Measurements from ENCODE around the gene H3-3A.

Gene H3-3A

GRCh38 chr1:226062558-226063223 lies at the start of gene H3-3A:
Gene H3-3A, plus strand, starts transcription at chr1:226062716. Its CDS starts 1,636 bp downstream, at chr1:226064352.
- Mint-ChIP-seq H3K9me3 (no peaks in the 10 kb centered on the region), H3K27ac (peak within 1 kb of the TSS; percentile 100), H3K36me3 (ENCODE audit: low read depth) (peaks cover 44% of the 10 kb centered on the region), H3K4me1 (ENCODE audit: low read depth) (peaks cover 36% of the 10 kb centered on the region), H3K27me3 (ENCODE audit: low read depth) (no peaks in the 10 kb centered on the region), H3K4me3 (peak within 1 kb of the TSS; percentile 100)

GRCh38 chr1:226017070-226017469 lies 45.4 kb upstream of the H3-3A start:
- peaks cover 13% of the 10 kb centered on the region for H3K27me3 Mint-ChIP-seq (ENCODE audit: low read depth)

DNA sequence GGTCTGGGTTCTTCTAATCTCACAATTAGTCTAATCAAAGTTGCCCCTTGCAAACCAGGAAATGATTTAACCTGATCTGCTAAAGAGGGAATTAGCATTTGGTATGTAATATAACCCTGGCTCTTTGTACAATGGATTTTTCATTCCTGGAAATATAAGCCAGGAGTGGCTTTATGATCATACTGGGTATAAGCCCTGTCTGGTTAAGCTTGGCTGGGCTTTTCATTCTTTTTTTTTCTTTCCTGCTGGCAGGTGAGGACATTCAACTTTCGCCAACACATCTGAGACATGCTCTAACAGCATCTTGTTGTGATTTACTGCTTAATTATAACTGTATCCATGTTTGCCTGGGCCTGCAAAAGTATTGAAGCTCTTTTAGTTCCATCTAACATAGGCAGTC lies 42.9 kb upstream of the H3-3A start:
- H3K9me3 Mint-ChIP-seq, result no peaks in the 10 kb centered on the region
- H3K36me3 Mint-ChIP-seq (ENCODE audit: low read depth), result no peaks in the 10 kb centered on the region
- peaks cover 2% of the 10 kb centered on the region for H3K4me1 Mint-ChIP-seq (ENCODE audit: low read depth)
- H3K27me3 Mint-ChIP-seq (ENCODE audit: low read depth), result peaks cover 9% of the 10 kb centered on the region
- no peak overlapping the region for H3K4me3 Mint-ChIP-seq
- H3K27ac Mint-ChIP-seq, result no peak overlapping the region

More at GRCh38 chr1:226017070-226017469, 45.4 kb upstream of the H3-3A start:
- Mint-ChIP-seq H3K9me3 (no peaks in the 10 kb centered on the region), H3K36me3 (ENCODE audit: low read depth) (no peaks in the 10 kb centered on the region), H3K4me3 (no peak overlapping the region), H3K4me1 (ENCODE audit: low read depth) (peaks cover 2% of the 10 kb centered on the region), H3K27ac (no peak overlapping the region)

GRCh38 chr1:226021401-226021800 lies 41.1 kb upstream of the H3-3A start:
- peaks cover 8% of the 10 kb centered on the region for H3K27me3 Mint-ChIP-seq (ENCODE audit: low read depth)
- H3K27ac Mint-ChIP-seq, result no peak overlapping the region
- no peak overlapping the region for H3K4me3 Mint-ChIP-seq
- H3K9me3 Mint-ChIP-seq, result no peaks in the 10 kb centered on the region
- H3K36me3 Mint-ChIP-seq (ENCODE audit: low read depth), result no peaks in the 10 kb centered on the region
- peaks cover 2% of the 10 kb centered on the region for H3K4me1 Mint-ChIP-seq (ENCODE audit: low read depth)

DNA sequence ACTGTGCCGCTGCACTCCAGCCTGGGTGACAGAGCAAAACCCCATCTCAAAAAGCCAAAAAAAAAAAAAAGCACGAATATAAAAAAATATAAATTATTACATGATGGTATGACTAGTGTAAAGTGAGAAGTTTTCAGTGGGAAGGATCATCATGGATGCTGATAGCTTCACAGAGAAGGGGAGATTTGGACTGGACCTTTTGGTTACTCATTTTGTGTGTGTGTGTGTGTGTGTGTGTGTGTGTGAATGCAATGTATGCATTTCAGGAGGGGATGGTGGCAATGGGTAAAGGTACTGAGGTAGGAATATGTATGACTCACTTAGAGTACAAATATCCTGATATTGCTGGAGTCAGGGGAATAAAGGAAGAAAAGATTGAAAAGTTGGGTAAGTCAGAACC lies 40.7 kb upstream of the H3-3A start:
- Mint-ChIP-seq H3K4me1 (ENCODE audit: low read depth) (peaks cover 4% of the 10 kb centered on the region), H3K9me3 (no peaks in the 10 kb centered on the region), H3K36me3 (ENCODE audit: low read depth) (no peaks in the 10 kb centered on the region), H3K27ac (no peak overlapping the region), H3K27me3 (ENCODE audit: low read depth) (peaks cover 8% of the 10 kb centered on the region), H3K4me3 (no peak overlapping the region)

GRCh38 chr1:226023735-226024134 lies 38.8 kb upstream of the H3-3A start:
- Mint-ChIP-seq H3K27ac (no peak overlapping the region), H3K4me1 (ENCODE audit: low read depth) (peaks cover 6% of the 10 kb centered on the region), H3K4me3 (no peak overlapping the region), H3K9me3 (no peaks in the 10 kb centered on the region), H3K27me3 (ENCODE audit: low read depth) (peaks cover 8% of the 10 kb centered on the region), H3K36me3 (ENCODE audit: low read depth) (no peaks in the 10 kb centered on the region)

DNA sequence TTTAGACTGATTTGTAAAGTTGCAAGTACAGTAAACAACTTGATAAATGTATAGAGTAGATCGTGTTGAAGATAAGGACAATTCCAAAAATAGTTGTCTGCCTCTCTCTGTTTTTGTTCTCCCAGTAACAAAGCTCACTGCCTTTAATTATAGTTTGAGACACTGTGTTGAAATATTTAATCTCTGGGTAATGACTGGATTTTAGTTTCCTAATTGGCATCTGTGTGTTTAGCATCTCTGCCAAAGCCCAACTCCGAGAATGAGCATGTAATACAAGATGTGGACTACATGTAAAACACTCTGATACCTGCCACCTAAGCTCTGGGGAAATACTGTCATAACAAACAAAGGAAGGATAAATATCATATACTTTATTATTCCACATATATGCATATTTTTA lies 35.7 kb upstream of the H3-3A start:
- H3K4me3 Mint-ChIP-seq, result no peak overlapping the region
- H3K4me1 Mint-ChIP-seq (ENCODE audit: low read depth), result peaks cover 4% of the 10 kb centered on the region
- H3K36me3 Mint-ChIP-seq (ENCODE audit: low read depth), result no peaks in the 10 kb centered on the region
- H3K27ac Mint-ChIP-seq, result no peak overlapping the region
- H3K9me3 Mint-ChIP-seq, result no peaks in the 10 kb centered on the region
- peaks cover 2% of the 10 kb centered on the region for H3K27me3 Mint-ChIP-seq (ENCODE audit: low read depth)

GRCh38 chr1:226027538-226028217 lies 34.8 kb upstream of the H3-3A start:
- H3K4me3 Mint-ChIP-seq, result no peak overlapping the region
- no peaks in the 10 kb centered on the region for H3K36me3 Mint-ChIP-seq (ENCODE audit: low read depth)
- no peak overlapping the region for H3K27ac Mint-ChIP-seq
- no peaks in the 10 kb centered on the region for H3K9me3 Mint-ChIP-seq
- H3K27me3 Mint-ChIP-seq (ENCODE audit: low read depth), result no peaks in the 10 kb centered on the region
- peaks cover 4% of the 10 kb centered on the region for H3K4me1 Mint-ChIP-seq (ENCODE audit: low read depth)

DNA sequence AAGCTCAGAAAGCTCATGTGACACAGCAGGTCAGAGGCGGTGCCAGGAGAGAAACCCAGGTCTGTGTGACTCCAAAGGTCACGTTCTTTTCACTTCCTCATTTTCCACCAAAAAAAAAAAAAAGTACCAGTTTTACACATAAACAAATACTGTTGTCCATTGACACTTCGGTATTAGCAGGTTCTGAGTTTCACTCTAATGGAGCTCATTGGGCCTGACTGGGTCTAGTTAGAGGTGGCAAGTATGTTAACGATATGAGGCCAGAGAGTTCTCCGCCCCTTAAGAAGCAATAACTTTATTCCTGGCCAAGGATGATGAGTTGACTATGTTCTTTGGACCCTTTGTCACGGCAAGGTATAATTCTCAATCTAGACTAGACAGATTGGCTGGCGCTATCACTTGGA lies 33.4 kb upstream of the H3-3A start:
- Mint-ChIP-seq H3K4me3 (no peak overlapping the region), H3K4me1 (ENCODE audit: low read depth) (peaks cover 4% of the 10 kb centered on the region), H3K9me3 (no peaks in the 10 kb centered on the region), H3K36me3 (ENCODE audit: low read depth) (no peaks in the 10 kb centered on the region), H3K27ac (no peak overlapping the region), H3K27me3 (ENCODE audit: low read depth) (no peaks in the 10 kb centered on the region)

- H3K9me3 Mint-ChIP-seq, result no peaks in the 10 kb centered on the region
- H3K36me3 Mint-ChIP-seq (ENCODE audit: low read depth), result no peaks in the 10 kb centered on the region
- no peak overlapping the region for H3K27ac Mint-ChIP-seq
- no peaks in the 10 kb centered on the region for H3K27me3 Mint-ChIP-seq (ENCODE audit: low read depth)
- peaks cover 4% of the 10 kb centered on the region for H3K4me1 Mint-ChIP-seq (ENCODE audit: low read depth)
- H3K4me3 Mint-ChIP-seq, result no peak overlapping the region
These were observed 32.8 kb upstream of the H3-3A start for GRCh38 chr1:226029568-226030225.

GRCh38 chr1:226033582-226033981 lies 28.9 kb upstream of the H3-3A start:
- Mint-ChIP-seq H3K4me3 (no peak overlapping the region), H3K9me3 (no peaks in the 10 kb centered on the region), H3K27ac (no peak overlapping the region), H3K27me3 (ENCODE audit: low read depth) (peaks cover 4% of the 10 kb centered on the region), H3K4me1 (ENCODE audit: low read depth) (no peaks in the 10 kb centered on the region), H3K36me3 (ENCODE audit: low read depth) (no peaks in the 10 kb centered on the region)

DNA sequence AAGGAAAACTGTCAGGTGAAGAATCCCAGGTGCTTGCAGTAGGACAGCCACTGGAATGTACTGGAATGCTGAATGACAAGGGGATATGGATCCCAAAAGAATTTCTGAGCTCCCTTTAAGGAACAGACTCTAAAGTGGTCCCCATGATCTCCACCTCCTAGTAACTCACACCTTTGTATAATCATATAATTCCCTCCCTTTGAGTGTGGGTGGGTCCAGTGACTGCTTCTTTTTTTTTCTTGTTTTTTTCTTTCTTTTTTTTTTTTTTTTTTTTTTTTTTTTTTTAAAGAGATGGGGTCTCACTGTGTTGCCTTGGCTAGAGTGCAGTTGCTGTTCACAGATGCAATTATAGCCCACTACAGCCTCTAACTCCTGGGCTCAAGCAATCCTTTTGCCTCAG lies 28.5 kb upstream of the H3-3A start:
- Mint-ChIP-seq H3K27ac (no peak overlapping the region), H3K4me1 (ENCODE audit: low read depth) (no peaks in the 10 kb centered on the region), H3K4me3 (no peak overlapping the region), H3K9me3 (no peaks in the 10 kb centered on the region), H3K27me3 (ENCODE audit: low read depth) (peaks cover 4% of the 10 kb centered on the region), H3K36me3 (ENCODE audit: low read depth) (no peaks in the 10 kb centered on the region)

- H3K4me1 Mint-ChIP-seq (ENCODE audit: low read depth), result no peaks in the 10 kb centered on the region
- H3K4me3 Mint-ChIP-seq, result no peak overlapping the region
- peaks cover 4% of the 10 kb centered on the region for H3K27me3 Mint-ChIP-seq (ENCODE audit: low read depth)
- H3K9me3 Mint-ChIP-seq, result no peaks in the 10 kb centered on the region
- H3K36me3 Mint-ChIP-seq (ENCODE audit: low read depth), result no peaks in the 10 kb centered on the region
- H3K27ac Mint-ChIP-seq, result no peak overlapping the region
These were observed 28.0 kb upstream of the H3-3A start for GRCh38 chr1:226034482-226034881.

- no peak overlapping the region for H3K4me3 Mint-ChIP-seq
These were observed 26.6 kb upstream of the H3-3A start for GRCh38 chr1:226035915-226036314.

GRCh38 chr1:226038661-226039060 lies 23.9 kb upstream of the H3-3A start:
- no peak overlapping the region for H3K4me3 Mint-ChIP-seq
- peaks cover 4% of the 10 kb centered on the region for H3K27me3 Mint-ChIP-seq (ENCODE audit: low read depth)
- H3K36me3 Mint-ChIP-seq (ENCODE audit: low read depth), result no peaks in the 10 kb centered on the region
- no peaks in the 10 kb centered on the region for H3K4me1 Mint-ChIP-seq (ENCODE audit: low read depth)
- H3K9me3 Mint-ChIP-seq, result no peaks in the 10 kb centered on the region
- no peak overlapping the region for H3K27ac Mint-ChIP-seq

More at GRCh38 chr1:226035915-226036314, 26.6 kb upstream of the H3-3A start:
- peaks cover 4% of the 10 kb centered on the region for H3K27me3 Mint-ChIP-seq (ENCODE audit: low read depth)
- no peaks in the 10 kb centered on the region for H3K4me1 Mint-ChIP-seq (ENCODE audit: low read depth)
- no peaks in the 10 kb centered on the region for H3K36me3 Mint-ChIP-seq (ENCODE audit: low read depth)
- no peak overlapping the region for H3K27ac Mint-ChIP-seq
- H3K9me3 Mint-ChIP-seq, result no peaks in the 10 kb centered on the region

Data from T-helper 1 cell treated with Interleukin-12 subunit alpha and Interleukin-12 subunit beta and Interleukin-4 antibody, amounts not matched to agents 30 μg/mL and 1 μg/mL, for 36 hours (primary cell).